ENCODE results near the gene MGAT5.
A peak's percentile ranks its signal among the peaks of the same experiment; 100 is the strongest.

The MGAT5 gene

DNA sequence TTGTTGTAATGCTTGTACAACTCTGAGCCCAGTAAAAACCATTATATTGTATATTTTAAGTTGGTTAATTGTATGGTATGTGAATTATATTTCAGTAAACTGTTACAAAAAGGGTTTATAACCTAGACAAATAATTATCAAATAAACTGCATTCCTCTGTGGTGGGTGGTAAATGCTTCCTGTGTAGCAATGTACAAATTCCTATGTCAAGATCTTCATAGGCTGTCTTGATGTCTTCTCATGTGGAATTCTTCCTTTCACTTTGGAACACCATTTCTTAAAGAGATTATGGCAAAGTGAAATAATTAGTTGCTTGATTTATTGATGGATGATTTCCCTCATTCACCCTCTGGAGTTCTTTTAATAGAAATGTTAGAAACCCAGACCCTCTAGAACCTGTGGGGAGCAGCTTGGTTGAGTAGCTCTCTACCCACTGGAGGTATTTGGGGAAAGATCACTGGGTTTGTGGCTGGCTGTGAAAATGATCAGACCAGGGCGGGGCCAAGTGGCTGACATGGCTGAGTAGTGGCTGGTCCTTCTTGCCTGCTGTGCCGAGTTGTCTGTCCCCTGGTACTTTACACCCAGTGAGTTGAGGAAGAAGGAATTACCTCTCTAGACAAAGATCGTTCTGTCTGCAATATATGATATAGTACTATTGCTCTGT, 22.4 kb upstream of the MGAT5 start:
- DNase-seq (ENCODE audit: low read depth in 2 of 2): no peak

DNA sequence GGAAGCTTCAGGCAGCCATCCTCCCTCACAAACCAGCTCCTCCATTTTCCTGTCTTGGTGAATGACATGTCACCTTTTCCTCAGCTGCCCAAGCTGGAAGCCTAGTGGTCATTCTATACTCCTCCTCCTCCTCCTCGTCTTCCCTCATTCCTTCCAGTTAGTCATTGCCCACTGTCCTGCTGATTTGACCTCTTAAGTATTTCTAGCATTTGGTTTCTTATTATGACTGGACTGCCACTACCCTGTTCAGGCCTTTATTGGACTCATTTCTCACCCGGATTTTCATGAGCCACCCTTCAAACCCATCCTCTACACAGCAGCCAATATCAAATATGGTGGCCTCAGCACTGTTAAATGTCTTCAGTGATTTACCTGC, 21.9 kb upstream of the MGAT5 start:
- no peak for DNase-seq (ENCODE audit: low read depth in 2 of 2)

DNA sequence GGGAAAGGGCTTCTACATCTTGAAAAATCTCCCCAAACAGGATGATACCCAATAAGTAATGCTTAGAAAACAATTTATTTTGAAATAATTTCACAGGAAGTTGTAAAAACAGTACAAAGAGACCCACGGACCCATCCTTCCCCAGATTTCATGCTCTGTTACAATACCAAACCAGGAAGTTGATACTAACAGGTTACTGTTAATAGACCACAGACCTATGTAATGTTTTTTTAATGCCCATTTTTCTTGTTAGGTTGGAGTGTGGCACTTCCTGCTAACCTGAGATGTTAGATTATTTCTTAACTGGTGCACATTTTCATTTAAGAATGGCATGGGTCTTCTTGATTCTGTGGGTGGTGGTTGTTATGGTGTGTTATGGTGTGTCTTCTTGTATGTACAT, 21.4 kb upstream of the MGAT5 start:
- no peak for DNase-seq (ENCODE audit: low read depth in 2 of 2)

DNA sequence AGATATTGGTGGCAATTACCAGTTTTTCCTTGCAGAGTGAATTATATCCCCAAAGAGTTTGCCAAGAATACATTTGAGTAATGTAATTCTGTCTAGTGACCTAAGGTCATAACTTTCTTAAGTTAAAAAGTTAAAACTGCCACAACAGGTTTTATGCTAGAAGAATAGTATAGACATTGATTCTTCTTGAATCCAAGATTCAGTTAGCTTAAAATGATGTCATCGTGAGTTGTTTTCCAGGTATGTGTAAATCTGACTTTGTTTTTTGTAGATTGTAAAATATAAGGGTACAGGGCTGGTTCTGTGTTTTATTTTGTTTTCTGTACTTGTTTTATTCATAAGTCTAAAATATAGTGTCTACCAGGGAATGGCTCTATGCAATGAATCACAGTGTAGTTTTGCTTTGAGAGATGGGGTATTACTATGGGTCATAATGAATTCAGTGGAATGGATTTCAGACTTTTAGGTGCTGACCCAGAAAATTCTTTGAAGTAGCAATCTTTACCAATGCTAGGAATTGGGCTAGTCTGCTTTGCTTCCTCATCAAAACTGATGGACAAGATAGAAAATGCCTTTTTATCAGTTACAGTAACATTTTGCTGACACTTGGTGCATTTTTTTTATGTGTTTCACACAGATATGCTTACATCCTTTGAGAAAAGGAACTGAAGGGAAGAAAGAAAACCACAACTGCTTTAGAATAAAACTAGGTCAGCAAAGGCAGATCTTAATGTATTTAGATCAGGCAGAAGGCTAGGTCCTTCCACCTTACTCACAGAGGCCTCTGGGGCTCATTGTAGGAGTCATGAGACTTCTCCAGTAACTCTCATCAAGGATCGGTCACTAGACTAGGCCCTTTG, 20.8 kb upstream of the MGAT5 start:
- DNase-seq (ENCODE audit: low read depth in 2 of 2): no peak

DNA sequence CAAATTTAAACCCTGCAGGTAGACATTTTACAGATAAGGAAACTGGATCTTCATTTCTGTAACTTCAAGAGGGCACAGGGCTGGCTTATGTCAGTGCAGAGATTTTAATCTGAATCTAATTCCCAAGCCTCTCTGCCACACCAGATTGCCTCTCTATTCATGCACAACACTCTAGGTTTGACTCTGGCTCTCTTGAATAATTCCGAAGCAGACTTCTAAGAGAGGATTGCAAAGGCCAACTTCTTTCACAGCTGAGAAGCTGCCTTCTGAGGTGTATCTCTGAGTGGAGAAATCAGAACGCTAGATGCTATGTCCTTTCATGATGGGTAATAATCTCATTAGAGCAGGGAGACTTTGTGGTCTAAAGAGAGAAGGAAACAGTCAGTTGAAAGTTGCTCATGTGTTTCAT, 20.1 kb upstream of the MGAT5 start:
- no peak for DNase-seq (ENCODE audit: low read depth in 2 of 2)

DNA sequence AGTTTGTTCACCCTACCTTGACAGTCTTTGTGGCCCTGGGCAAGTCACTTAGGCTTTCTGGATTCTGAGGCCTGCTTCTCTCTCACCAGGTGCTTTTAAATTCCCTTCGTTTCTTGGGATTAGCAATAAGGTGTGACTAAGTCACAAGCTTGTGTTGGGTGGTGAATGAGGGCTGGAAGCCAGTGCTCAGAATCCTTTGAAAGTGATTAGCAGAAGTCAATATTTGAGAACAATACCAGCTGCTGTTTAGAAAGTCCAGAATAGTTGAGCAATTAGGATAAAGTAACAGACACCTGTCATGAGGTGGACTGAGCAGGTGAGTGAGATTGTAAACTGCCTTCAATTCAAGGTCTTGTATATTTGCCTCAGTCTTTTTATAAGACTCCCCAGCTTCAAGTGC, 19.3 kb upstream of the MGAT5 start:
- DNase-seq (ENCODE audit: low read depth in 2 of 2): no peak

DNA sequence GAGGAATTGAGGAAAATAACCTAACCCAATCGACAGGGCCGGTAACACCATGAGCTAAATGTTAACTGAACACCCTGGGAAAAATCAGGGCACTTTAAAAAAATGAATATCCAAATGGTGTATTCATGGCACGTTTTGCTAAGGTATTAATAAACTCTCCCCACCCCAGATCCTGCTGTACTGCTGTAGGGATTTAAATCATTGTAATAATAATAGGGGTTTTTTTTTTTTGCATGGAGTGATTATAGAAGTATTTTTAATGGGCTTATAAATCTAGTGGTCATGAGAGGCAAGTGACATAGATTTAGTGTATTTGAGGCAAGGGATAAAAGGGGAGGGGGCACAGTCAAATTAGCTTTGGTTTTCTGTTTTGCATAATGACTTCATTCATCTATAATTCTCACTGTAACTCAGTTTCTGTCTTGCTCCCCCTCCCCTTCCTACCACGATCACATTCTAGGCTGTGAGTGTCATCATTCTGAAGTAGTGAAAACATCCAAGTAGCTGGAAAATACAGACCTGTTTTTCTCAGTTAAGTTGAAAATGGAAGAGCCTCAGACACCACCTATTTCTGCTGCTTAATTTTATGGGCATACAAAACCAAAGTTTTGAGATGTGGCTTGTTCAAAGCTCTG, 18.2 kb upstream of the MGAT5 start:
- DNase-seq (ENCODE audit: low read depth in 2 of 2): no peak

DNA sequence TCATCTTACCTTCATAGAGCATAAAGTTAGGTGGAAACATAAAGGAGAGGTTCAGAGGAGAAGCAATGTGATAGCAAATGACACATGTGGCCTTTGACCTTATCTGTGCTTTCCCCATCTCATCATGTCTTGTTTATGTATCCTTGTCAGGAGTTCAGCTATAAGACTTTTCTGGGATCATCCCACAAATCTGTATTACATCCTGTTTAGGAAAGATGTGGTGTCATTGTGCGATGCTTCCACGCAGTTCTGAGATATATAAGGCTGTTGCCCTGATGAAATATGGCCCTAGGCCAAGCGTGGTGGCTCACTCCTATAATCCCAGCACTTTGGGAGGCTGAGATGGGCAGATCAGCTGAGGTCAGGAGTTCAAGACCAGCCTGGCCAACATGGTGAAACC, 15.5 kb upstream of the MGAT5 start:
- DNase-seq (ENCODE audit: low read depth in 2 of 2): no peak

DNA sequence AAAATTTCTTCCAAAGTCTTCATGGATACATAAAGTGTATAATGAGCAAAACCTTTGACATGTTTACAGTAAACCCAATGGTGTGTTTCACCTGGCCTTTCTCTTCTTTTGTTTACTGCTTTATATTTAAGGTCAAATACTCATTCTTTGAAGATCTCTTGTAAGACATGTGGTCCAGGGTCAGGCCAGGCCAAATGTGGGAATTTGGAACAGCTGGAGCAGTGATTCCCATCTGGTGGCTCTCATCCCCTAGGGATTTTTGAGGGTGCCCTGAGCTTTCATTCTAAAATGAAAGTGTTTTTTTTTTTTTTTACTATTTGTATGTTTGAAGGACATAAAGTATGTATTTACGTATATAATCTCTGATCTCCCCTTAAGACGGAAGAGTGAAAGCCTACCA, 13.8 kb upstream of the MGAT5 start:
- DNase-seq (ENCODE audit: low read depth in 2 of 2): no peak

DNA sequence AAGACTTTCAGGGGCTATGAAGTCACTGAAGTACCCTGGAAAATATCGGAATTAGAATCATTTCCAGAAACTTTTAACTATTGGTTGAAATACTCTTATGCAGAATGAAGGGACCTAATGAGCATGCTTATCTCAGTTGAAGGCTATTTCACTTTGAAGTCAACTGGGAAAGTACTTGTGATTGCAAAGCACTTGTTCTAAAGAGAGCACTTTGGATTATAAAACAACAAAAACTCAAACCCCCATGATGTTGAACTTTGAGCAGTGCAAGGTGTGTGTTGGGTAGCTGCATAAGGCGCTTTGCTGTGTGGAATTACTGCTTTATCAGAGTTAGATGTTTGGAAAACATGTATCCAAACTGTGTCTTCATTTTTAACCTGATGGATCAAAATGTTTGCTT, 12.0 kb upstream of the MGAT5 start:
- no peak for DNase-seq (ENCODE audit: low read depth in 2 of 2)

DNA sequence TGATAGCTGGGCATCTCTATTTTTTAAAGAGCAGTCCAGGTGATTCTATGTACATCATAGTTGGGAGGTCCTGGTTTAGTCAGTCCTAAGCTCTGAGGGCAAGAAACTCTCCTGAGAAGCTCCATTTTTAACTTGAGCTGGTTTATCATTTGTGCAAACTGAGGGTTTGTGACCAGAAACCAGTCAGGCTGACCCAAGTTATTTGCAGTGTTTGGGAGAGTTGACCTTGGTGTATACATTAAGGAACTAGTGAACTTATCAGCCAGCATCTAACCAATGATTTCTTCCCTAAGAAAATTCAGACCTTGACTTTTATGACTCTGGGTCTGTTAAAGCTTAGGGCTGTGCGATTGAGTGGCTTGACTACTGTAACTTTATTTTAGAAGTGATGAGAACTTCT, 10.6 kb upstream of the MGAT5 start:
- DNase-seq (ENCODE audit: low read depth in 2 of 2): no peak

DNA sequence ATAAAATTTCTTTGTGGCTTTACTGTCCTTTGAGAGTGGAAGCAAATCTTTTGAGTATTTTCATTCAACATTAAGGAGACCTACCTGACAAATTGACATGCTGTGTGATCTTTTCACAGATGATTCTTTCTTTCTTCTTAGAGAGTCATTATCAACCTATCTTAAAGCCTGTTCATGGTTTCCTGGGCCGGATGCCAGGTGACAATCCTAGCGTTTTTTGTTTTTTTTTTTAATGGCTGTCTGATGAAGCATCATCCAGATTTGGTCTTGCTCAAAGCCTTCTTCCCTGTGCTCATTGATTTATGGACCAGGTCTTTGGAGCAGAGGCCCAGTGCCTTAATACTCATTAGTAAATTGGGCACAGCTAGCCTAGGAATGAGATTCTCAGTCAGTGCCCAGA, 9.8 kb upstream of the MGAT5 start:
- DNase-seq (ENCODE audit: low read depth in 2 of 2): no peak

DNA sequence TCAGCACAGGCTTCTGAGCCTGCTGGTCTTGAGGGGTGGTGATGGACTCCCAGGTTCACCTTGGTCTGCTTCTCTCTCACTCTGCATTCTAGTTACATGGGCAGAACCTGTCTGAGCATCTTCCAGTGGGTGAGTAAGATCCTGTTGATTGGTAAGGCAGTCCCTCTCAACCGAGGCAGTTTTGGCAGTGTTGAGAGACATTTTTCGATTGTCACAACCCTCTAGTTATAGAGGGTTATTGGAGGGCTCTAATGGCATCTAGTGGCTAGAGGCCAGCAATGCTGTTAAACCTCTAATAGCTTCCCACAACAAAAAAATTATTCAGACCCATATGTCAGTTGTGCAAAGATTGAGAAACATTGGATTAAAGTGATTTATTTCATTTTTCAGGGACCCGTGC, 9.3 kb upstream of the MGAT5 start:
- DNase-seq (ENCODE audit: low read depth in 2 of 2): no peak

DNA sequence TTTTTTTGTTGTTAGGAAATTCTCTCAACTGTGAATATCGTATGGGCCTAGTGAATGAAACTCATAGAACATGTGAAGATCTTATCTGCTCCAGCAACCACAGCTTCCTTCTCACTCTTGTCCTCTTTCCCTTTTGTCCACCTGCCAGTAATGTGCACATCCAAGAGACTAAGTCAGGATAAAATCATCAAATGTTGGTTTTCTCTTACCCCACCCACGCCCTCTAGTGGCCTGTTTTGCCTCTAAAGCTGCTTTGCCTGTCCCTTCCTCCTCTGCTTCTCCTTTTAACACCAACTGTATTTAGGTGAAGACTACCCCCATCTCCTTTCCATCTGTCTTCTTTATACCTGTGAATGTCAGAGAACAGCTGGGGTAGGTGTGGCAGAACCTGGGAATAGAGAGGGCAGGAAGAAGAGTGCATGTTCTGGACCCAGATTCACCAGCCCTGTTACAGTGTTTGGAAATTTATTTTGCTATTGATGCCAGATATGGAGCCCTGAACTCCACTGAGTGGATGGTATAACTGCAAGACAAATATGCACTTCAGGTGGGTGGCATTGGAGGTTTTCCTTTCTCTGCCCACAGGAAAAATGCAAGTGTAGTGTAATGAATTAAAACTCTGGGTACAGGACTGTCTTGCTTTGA, 8.4 kb upstream of the MGAT5 start:
- DNase-seq (ENCODE audit: low read depth in 2 of 2): peak; percentile 42 to 57

DNA sequence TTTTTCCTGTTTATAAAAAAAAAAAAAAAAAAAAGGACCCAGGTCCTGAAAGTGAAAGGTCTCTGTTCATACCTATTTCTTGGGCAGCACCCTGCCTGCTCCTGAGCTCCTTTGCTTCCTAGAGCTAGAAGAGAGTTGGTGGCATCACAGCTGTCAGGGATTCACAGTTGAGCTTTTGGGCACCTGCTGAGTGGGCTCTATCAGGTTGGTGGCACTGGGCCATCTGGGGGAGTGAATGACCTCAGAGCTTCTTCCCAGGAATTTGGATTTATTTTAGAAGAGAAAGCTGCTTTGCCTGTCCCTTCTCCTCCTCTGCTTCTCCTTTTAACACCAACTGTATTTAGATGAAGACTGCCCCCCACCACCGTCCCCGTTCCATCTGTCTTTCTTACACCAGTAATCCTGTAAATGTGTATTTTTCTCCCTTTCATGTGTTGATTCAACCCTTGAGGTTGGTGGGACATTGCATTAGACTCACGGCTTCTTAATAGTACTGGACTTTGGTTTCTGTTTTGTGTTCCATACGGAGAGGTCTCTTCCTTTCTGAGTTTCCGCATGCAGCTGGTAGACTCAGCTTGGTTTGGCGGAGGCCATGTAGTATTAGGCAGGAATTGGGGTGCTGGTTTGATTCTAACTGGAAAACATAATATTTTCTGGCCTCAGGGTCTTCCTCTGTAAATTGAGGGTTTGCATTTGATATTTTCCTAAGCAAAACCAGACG, 7.6 kb upstream of the MGAT5 start:
- DNase-seq (ENCODE audit: low read depth in 2 of 2): no peak

DNA sequence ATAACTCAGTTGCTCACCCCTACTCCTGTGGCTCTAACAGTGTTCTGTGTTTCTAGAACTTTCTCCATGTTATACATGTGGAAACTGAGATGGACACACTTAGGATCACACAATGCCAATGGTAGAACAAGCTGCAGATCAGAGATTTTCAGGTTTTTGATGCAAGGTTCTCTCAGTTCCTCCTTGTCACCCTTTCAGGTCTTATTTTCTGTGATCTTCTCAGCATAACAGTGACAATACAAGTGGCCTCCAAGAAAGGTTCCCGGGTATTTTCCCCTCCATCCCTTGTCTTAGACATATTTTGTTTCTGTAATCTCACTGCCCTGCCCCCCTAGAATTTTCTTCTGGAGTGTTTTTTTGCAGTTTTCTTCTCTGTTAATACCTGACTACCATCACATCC, 6.2 kb upstream of the MGAT5 start:
- DNase-seq (ENCODE audit: low read depth in 2 of 2): no peak

DNA sequence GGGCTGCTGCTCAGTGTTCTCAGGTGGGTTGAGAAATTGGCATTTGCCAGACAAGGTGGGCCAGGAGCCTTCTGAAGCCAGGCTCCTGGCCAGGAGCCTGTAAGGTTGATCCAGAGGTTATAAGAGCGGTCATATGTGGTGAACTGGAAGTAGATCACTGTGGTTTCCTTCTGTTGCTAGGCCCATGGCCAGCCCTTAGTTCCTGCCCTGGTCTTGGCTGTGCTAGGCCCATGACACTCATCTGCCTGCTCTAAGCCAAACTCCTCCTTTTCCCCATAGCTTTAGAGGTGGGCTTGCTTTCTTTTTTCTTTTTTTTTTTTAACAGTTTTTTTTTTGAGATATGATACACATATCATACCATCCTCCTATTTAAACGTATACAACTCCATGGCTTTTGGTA, 5.0 kb upstream of the MGAT5 start:
- DNase-seq (ENCODE audit: low read depth in 2 of 2): no peak

DNA sequence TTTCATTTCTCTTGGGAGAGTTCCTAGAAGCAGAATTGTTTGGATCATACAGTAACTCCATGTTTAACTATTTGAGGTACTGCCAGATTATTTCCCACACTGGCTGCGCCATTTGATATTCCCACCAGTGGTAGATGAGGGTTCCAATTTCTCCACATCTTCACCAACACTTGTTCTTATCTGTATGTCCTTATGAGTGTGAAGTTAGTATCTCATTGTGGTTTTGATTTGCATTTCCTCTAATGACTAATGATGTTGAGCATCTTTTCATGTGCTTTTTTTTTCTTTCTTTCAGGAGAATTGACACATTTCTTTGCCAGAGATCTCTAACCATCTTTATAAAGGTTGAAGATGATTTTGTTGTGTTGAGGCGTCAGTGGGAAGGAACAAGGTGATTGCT, 4.1 kb upstream of the MGAT5 start:
- DNase-seq (ENCODE audit: low read depth in 2 of 2): no peak

DNA sequence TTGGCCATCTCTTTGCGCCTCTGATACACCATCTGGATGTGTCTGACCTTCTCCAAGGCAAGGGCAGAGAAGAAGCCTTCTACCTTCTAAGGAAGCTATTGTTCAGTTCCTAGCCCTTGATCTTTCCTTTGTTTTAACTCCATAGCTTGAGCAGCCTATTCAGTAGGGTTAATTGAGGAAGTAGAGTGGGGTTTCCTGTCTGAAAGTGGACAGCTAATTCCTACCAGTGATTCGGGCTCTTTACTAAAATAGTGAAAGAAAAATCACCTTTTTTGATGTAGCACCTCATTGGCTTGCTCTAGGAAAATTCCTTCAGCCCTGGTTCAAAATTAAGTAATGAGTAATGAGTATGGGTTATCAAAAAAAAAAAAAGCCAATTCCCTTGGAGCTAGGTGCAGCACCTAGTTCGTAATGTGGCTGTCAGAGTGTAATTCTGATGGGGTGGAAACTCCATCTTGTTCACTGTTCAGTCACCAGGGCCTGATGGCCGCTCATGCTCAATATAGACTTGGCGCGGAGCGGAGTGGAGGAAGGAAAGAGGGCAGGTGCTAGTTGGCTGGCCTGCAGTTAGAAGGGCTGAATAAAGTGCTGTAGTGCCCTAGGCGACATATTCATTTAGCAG, 2.9 kb upstream of the MGAT5 start:
- no peak for DNase-seq (ENCODE audit: low read depth in 2 of 2)

DNA sequence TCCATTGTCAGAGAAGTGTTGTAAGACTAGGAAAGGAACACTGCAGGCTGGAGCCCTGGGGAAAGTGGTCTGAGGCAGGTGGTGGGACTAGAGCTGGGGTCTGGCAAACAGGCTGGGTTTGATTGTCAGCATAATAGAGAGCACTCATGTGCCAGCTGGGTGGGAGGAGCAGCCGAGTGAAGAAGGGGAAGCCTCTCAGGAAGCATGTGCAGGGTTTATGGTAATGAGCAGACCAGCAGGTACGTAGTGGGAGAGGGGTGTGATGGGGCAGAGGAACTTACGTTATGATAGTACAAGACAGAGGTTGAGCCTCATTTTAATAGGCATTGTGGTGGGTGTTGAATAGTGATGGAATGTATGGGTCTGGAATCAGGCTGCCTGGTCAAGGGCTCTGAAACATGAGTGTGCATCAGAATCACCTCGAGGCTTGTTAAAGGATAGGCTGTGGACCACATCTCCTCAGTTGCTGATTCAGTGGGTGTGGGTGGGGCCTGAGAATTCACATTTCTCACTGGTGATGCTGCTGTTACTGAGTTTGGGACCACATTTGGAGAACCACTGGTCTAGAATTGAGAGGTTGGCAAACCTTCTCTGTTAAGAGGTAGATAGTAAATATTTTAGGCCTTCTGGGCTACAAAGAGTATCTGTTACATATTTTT, 1.7 kb upstream of the MGAT5 start:
- peak; percentile 48 to 72 for DNase-seq (ENCODE audit: low read depth in 2 of 2)

DNA sequence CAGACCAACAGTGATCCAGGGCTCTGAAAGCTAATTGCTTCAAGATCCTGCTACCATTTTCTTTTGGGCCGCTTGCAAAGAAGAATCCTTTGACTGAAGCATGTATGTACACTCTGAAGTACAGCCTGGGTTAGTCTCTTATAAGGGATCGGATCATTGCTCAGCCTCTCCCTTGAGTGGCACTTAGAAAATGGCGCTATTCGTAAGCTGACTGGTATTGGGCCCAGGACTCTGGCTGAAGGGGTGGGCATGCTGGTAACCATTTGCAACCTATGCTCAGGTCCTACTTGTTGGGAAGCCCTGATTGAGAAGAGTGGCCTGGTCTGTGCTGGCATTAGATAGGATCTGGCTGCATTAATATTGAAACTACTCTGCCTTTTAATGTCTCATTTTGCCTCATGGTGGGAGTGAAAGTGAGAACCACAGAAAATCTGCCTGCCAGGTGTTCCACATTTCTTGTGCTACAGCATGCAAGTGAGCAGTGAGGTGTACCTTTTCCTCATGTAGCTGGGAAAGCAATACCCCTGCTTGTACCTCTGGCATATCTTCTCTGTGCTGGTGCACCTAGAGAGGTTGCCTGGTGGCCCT, 661 bp upstream of the MGAT5 start:
- DNase-seq (ENCODE audit: low read depth in 2 of 2): no peak

Data from stimulated activated CD8-positive, alpha-beta memory T cell treated with anti-CD3 and anti-CD28 coated beads, Interleukin-15, amount 100 ng/mL, for 48 hours (primary cell).